ENCODE results near the gene KRT5.
"Not testable (repeated sequence)": the region's sequence is repeated elsewhere in the genome, so short reads cannot be mapped to it uniquely, and the experiment has no call there.

The KRT5 gene

GRCh38 chr12:52496054-52496453 is 24.1 kb downstream of the KRT5 start:
- no peaks in the 10 kb centered on the region for H3K9me3 ChIP-seq (ENCODE audit: control insufficient read depth in 2 of 2, low read length in 2 of 2)
- no peak overlapping the region for H3K27ac ChIP-seq (ENCODE audit: low read depth in 2 of 2, low read length in 2 of 2)
- H3K4me3 ChIP-seq (ENCODE audit: low read length in 2 of 2), result no peak overlapping the region
- no peak overlapping the region for H3K9ac ChIP-seq (ENCODE audit: low read depth in 1 of 2, low read length in 2 of 2)
- H3K27me3 ChIP-seq (ENCODE audit: control insufficient read depth in 2 of 2, insufficient read depth in 2 of 2, low read length in 2 of 2), result peaks cover 0 to 8% of the 10 kb centered on the region in 2 donors
- H3K36me3 ChIP-seq (ENCODE audit: control insufficient read depth in 2 of 2, insufficient read depth in 2 of 2, low read length in 2 of 2), result no peaks in the 10 kb centered on the region
- H3K4me1 ChIP-seq (ENCODE audit: control insufficient read depth in 2 of 2, insufficient read depth in 2 of 2, low read length in 2 of 2), result no peaks in the 10 kb centered on the region

- Histone ChIP-seq H3K4me1 (ENCODE audit: control insufficient read depth in 2 of 2, insufficient read depth in 2 of 2, low read length in 2 of 2) (no peaks in the 10 kb centered on the region), H3K27me3 (ENCODE audit: control insufficient read depth in 2 of 2, insufficient read depth in 2 of 2, low read length in 2 of 2) (peaks cover 0 to 8% of the 10 kb centered on the region in 2 donors), H3K36me3 (ENCODE audit: control insufficient read depth in 2 of 2, insufficient read depth in 2 of 2, low read length in 2 of 2) (no peaks in the 10 kb centered on the region), H3K27ac (ENCODE audit: low read depth in 2 of 2, low read length in 2 of 2) (no peak overlapping the region), H3K9me3 (ENCODE audit: control insufficient read depth in 2 of 2, low read length in 2 of 2) (no peaks in the 10 kb centered on the region), H3K9ac (ENCODE audit: low read depth in 1 of 2, low read length in 2 of 2) (no peak overlapping the region), H3K4me3 (ENCODE audit: low read length in 2 of 2) (no peak overlapping the region)
Measured at GRCh38 chr12:52495389-52495788, 24.8 kb downstream of the KRT5 start.

GRCh38 chr12:52494518-52494917 is 25.7 kb downstream of the KRT5 start:
- H3K9me3 ChIP-seq (ENCODE audit: control insufficient read depth in 2 of 2, low read length in 2 of 2), result no peaks in the 10 kb centered on the region
- no peak overlapping the region for H3K27ac ChIP-seq (ENCODE audit: low read depth in 2 of 2, low read length in 2 of 2)
- no peaks in the 10 kb centered on the region for H3K36me3 ChIP-seq (ENCODE audit: control insufficient read depth in 2 of 2, insufficient read depth in 2 of 2, low read length in 2 of 2)
- no peak overlapping the region for H3K9ac ChIP-seq (ENCODE audit: low read depth in 1 of 2, low read length in 2 of 2)
- H3K4me1 ChIP-seq (ENCODE audit: control insufficient read depth in 2 of 2, insufficient read depth in 2 of 2, low read length in 2 of 2), result no peaks in the 10 kb centered on the region
- peaks cover 0 to 8% of the 10 kb centered on the region in 2 donors for H3K27me3 ChIP-seq (ENCODE audit: control insufficient read depth in 2 of 2, insufficient read depth in 2 of 2, low read length in 2 of 2)
- H3K4me3 ChIP-seq (ENCODE audit: low read length in 2 of 2), result no peak overlapping the region

GRCh38 chr12:52494100-52494499 is 26.1 kb downstream of the KRT5 start:
- no peak overlapping the region for H3K9ac ChIP-seq (ENCODE audit: low read depth in 1 of 2, low read length in 2 of 2)
- no peaks in the 10 kb centered on the region for H3K9me3 ChIP-seq (ENCODE audit: control insufficient read depth in 2 of 2, low read length in 2 of 2)
- no peak overlapping the region for H3K4me3 ChIP-seq (ENCODE audit: low read length in 2 of 2)
- no peaks in the 10 kb centered on the region for H3K4me1 ChIP-seq (ENCODE audit: control insufficient read depth in 2 of 2, insufficient read depth in 2 of 2, low read length in 2 of 2)
- no peak overlapping the region for H3K27ac ChIP-seq (ENCODE audit: low read depth in 2 of 2, low read length in 2 of 2)
- no peaks in the 10 kb centered on the region for H3K36me3 ChIP-seq (ENCODE audit: control insufficient read depth in 2 of 2, insufficient read depth in 2 of 2, low read length in 2 of 2)
- H3K27me3 ChIP-seq (ENCODE audit: control insufficient read depth in 2 of 2, insufficient read depth in 2 of 2, low read length in 2 of 2), result peaks cover 0 to 8% of the 10 kb centered on the region in 2 donors

- Histone ChIP-seq H3K36me3 (ENCODE audit: control insufficient read depth in 2 of 2, insufficient read depth in 2 of 2, low read length in 2 of 2) (no peaks in the 10 kb centered on the region), H3K9me3 (ENCODE audit: control insufficient read depth in 2 of 2, low read length in 2 of 2) (no peaks in the 10 kb centered on the region), H3K4me1 (ENCODE audit: control insufficient read depth in 2 of 2, insufficient read depth in 2 of 2, low read length in 2 of 2) (no peaks in the 10 kb centered on the region), H3K4me3 (ENCODE audit: low read length in 2 of 2) (no peak within 1 kb of the TSS), H3K27ac (ENCODE audit: low read depth in 2 of 2, low read length in 2 of 2) (no peak within 1 kb of the TSS), H3K27me3 (ENCODE audit: control insufficient read depth in 2 of 2, insufficient read depth in 2 of 2, low read length in 2 of 2) (peaks cover 0 to 8% of the 10 kb centered on the region in 2 donors), H3K9ac (ENCODE audit: low read depth in 1 of 2, low read length in 2 of 2) (no peak within 1 kb of the TSS)
Measured at GRCh38 chr12:52493172-52493571, 27.0 kb downstream of the KRT5 start, which contains the start of gene KRT6A. Gene KRT6A, minus strand, starts transcription at chr12:52493257. Its CDS starts 69 bp downstream, at chr12:52493188.

- H3K9ac ChIP-seq (ENCODE audit: low read depth in 1 of 2, low read length in 2 of 2); H3K4me3 ChIP-seq (ENCODE audit: low read length in 2 of 2); H3K36me3 ChIP-seq (ENCODE audit: control insufficient read depth in 2 of 2, insufficient read depth in 2 of 2, low read length in 2 of 2); H3K27me3 ChIP-seq (ENCODE audit: control insufficient read depth in 2 of 2, insufficient read depth in 2 of 2, low read length in 2 of 2); H3K27ac ChIP-seq (ENCODE audit: low read depth in 2 of 2, low read length in 2 of 2); H3K9me3 ChIP-seq (ENCODE audit: control insufficient read depth in 2 of 2, low read length in 2 of 2); H3K4me1 ChIP-seq (ENCODE audit: control insufficient read depth in 2 of 2, insufficient read depth in 2 of 2, low read length in 2 of 2): not testable (repeated sequence)
Measured at GRCh38 chr12:52492405-52492804, 27.8 kb downstream of the KRT5 start.

- not testable (repeated sequence) for H3K4me1 ChIP-seq (ENCODE audit: control insufficient read depth in 2 of 2, insufficient read depth in 2 of 2, low read length in 2 of 2); H3K27ac ChIP-seq (ENCODE audit: low read depth in 2 of 2, low read length in 2 of 2); H3K9me3 ChIP-seq (ENCODE audit: control insufficient read depth in 2 of 2, low read length in 2 of 2); H3K36me3 ChIP-seq (ENCODE audit: control insufficient read depth in 2 of 2, insufficient read depth in 2 of 2, low read length in 2 of 2); H3K4me3 ChIP-seq (ENCODE audit: low read length in 2 of 2); H3K9ac ChIP-seq (ENCODE audit: low read depth in 1 of 2, low read length in 2 of 2); H3K27me3 ChIP-seq (ENCODE audit: control insufficient read depth in 2 of 2, insufficient read depth in 2 of 2, low read length in 2 of 2)
Measured at GRCh38 chr12:52491495-52491894, 28.7 kb downstream of the KRT5 start.

GRCh38 chr12:52488736-52489135 is 31.5 kb downstream of the KRT5 start:
- Histone ChIP-seq H3K4me1 (ENCODE audit: control insufficient read depth in 2 of 2, insufficient read depth in 2 of 2, low read length in 2 of 2) (no peaks in the 10 kb centered on the region), H3K27me3 (ENCODE audit: control insufficient read depth in 2 of 2, insufficient read depth in 2 of 2, low read length in 2 of 2) (no peaks in the 10 kb centered on the region), H3K4me3 (ENCODE audit: low read length in 2 of 2) (no peak overlapping the region), H3K9ac (ENCODE audit: low read depth in 1 of 2, low read length in 2 of 2) (no peak overlapping the region), H3K27ac (ENCODE audit: low read depth in 2 of 2, low read length in 2 of 2) (no peak overlapping the region), H3K9me3 (ENCODE audit: control insufficient read depth in 2 of 2, low read length in 2 of 2) (no peaks in the 10 kb centered on the region), H3K36me3 (ENCODE audit: control insufficient read depth in 2 of 2, insufficient read depth in 2 of 2, low read length in 2 of 2) (no peaks in the 10 kb centered on the region)

- H3K9me3 ChIP-seq (ENCODE audit: control insufficient read depth in 2 of 2, low read length in 2 of 2); H3K9ac ChIP-seq (ENCODE audit: low read depth in 1 of 2, low read length in 2 of 2); H3K4me3 ChIP-seq (ENCODE audit: low read length in 2 of 2); H3K4me1 ChIP-seq (ENCODE audit: control insufficient read depth in 2 of 2, insufficient read depth in 2 of 2, low read length in 2 of 2); H3K27me3 ChIP-seq (ENCODE audit: control insufficient read depth in 2 of 2, insufficient read depth in 2 of 2, low read length in 2 of 2); H3K36me3 ChIP-seq (ENCODE audit: control insufficient read depth in 2 of 2, insufficient read depth in 2 of 2, low read length in 2 of 2); H3K27ac ChIP-seq (ENCODE audit: low read depth in 2 of 2, low read length in 2 of 2): not testable (repeated sequence)
Measured at GRCh38 chr12:52487744-52488443, 32.3 kb downstream of the KRT5 start.

- Histone ChIP-seq H3K27me3 (ENCODE audit: control insufficient read depth in 2 of 2, insufficient read depth in 2 of 2, low read length in 2 of 2) (no peaks in the 10 kb centered on the region), H3K36me3 (ENCODE audit: control insufficient read depth in 2 of 2, insufficient read depth in 2 of 2, low read length in 2 of 2) (no peaks in the 10 kb centered on the region), H3K27ac (ENCODE audit: low read depth in 2 of 2, low read length in 2 of 2) (no peak overlapping the region), H3K9ac (ENCODE audit: low read depth in 1 of 2, low read length in 2 of 2) (no peak overlapping the region), H3K4me3 (ENCODE audit: low read length in 2 of 2) (no peak overlapping the region), H3K4me1 (ENCODE audit: control insufficient read depth in 2 of 2, insufficient read depth in 2 of 2, low read length in 2 of 2) (no peaks in the 10 kb centered on the region), H3K9me3 (ENCODE audit: control insufficient read depth in 2 of 2, low read length in 2 of 2) (no peaks in the 10 kb centered on the region)
Measured at GRCh38 chr12:52487211-52487610, 33.0 kb downstream of the KRT5 start.
